HG03565 (cell line): Measurements from ENCODE around the gene RASA3.
"Not testable (repeated sequence)": the region's sequence is repeated elsewhere in the genome, so short reads cannot be mapped to it uniquely, and the experiment has no call there.

Experiments
- ATAC-seq: cut with Tn5 transposase; IDR thresholded peaks from one replicate; pipeline ENCODE4 v1.9.1; 2021; ENCODE audit warnings: mild to moderate bottlenecking, moderate library complexity; ENCODE audit not compliant: unreplicated experiment

The RASA3 gene

GRCh38 chr13:114103801-114104654 lies 28.4 kb downstream of the RASA3 start:
- no peak for ATAC-seq

DNA sequence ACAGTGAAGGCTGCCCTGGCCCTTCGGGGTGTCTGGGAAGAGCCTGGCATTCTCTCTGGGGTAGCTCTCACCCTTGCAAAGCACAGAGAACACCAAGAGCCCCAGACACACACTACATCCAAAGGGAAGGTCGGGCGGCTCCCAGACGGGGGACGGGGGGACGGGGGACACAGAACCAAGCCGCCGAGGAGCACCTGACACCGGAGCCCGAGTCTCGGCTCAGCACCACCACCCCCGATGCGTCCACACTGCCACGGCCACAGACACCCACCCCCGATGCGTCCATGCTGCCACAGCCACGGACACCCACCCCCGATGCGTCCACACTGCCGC lies 29.2 kb downstream of the RASA3 start:
- not testable (repeated sequence) for ATAC-seq

DNA sequence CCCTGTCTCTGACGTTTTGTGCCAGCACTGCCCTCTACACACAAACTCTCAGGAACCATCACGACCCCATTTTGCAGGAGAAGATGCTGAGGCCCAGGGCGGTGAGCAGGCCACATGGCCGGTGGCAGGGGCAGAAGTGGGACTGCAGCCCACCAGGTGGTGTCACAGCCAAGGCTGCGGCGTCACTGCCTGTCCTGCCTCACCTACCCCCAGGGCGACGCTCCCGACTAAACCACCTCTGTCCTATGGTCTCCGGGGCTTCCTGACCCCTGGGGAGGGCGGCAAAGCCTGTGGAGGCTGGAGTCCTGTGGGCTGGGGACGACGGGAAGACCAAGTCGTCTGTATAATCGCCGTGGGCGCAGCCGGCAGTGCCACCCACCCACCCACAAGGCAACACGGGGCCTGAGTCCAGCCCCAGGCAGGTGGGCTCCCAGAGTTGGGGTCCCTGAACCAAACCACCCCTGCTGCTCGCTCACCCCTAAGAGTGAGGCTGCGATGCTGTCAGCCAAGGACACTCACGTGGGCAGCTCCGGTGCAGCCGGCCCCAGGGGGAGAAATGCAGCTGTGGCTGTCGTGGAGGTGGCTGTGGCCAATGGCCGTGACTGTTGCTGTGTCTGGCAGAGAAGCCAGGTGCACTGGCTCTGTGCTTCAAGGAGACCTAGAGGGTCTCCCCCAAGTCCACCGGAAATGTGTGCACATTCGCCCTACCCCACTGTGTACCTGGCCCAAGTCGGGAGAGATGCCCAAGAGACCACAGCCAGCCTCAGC lies 29.7 kb downstream of the RASA3 start:
- no peak for ATAC-seq

- ATAC-seq, result no peak
Measured at GRCh38 chr13:114102131-114102520, 30.3 kb downstream of the RASA3 start.

- no peak for ATAC-seq
Measured at GRCh38 chr13:114101358-114102130, 30.9 kb downstream of the RASA3 start.

DNA sequence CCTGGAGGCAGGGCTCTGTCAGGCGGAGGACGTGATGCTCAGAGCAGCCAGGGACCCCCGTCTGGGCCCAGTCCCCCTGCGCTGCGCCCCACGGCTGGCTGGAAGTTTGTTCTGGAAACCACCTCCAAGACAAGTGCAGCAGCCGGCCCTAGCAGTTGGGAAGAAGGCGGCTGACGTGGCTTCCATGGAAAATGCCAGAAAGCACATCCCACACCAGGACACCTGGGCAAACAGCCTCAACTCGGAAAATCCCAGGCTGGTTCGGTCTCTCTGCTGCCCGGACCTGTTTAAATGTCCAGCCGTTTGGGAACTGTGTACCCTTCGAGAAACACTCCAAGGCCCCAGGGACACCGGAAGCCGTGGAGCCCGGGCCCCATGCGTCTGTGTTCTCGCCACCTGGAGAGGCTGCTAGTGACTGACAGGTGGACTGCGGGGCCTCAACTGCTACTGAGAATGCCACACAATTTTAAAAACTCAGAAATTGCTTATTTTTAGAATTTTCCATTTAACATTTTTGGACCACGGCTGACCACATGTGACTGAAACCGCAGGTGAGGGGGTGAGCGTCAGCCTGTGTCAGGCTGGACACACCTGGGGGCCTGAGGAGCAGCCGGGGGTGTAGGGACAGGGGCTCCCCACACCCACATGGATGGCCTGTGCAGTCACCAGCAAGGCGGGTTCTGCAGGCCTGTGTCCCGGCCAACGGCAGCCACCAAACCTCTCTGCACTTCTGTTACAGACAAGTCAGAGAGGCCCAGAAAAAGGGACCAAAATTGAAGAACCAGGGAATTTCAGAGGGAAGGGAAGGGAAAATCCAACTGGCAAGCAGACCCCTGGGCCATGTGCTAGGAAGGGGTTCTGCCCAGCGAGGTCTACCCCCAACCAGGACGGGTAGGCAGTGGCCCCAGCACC lies 31.7 kb downstream of the RASA3 start:
- ATAC-seq, result no peak

GRCh38 chr13:114099918-114100445 lies 32.4 kb downstream of the RASA3 start:
- ATAC-seq, result no peak

- ATAC-seq, result no peak
Measured at GRCh38 chr13:114099191-114099590, 33.2 kb downstream of the RASA3 start.

GRCh38 chr13:114098689-114099056 lies 33.8 kb downstream of the RASA3 start:
- ATAC-seq, result not testable (repeated sequence)

DNA sequence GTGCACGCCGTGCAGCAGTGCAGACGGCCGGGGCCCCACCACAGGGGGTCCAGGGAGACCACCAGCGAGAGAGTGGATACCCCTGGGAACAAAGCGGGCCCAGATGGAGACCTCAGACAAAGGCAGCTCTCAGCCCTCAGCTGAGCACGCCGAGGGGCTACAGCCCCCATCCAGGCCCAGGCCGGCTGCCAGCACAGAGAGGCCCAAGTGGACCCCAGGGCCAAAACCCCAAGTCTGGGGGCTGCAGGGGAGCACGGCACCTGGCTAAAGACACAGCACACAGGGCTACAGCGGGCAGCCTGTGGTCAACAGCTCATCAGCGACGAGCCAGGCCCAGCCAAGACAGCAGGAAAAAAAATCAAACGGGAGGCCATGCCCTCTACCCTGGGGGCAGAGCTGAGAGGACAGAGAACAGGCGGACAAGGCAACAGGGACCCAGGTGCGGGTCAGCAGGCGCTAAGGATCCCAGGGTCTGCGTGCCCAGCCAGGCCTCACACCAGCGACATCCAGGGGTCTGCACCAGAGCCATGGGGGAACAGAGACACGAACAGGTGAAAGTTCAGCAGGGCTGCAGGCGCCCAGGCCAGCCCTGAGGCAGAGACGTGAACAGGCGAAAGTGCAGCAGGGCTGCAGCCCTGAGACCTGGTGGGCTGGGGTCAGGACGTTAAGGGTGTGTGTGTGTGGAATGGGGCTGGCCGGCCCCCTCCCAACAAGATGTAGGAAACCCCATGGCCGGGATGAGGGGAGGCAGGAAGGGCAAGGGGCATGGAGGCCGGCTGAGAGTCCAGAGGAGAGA lies 34.3 kb downstream of the RASA3 start:
- no peak for ATAC-seq

- no peak for ATAC-seq
Measured at GRCh38 chr13:114097212-114097892, 35.1 kb downstream of the RASA3 start.

GRCh38 chr13:114096811-114097211 lies 35.6 kb downstream of the RASA3 start:
- no peak for ATAC-seq

DNA sequence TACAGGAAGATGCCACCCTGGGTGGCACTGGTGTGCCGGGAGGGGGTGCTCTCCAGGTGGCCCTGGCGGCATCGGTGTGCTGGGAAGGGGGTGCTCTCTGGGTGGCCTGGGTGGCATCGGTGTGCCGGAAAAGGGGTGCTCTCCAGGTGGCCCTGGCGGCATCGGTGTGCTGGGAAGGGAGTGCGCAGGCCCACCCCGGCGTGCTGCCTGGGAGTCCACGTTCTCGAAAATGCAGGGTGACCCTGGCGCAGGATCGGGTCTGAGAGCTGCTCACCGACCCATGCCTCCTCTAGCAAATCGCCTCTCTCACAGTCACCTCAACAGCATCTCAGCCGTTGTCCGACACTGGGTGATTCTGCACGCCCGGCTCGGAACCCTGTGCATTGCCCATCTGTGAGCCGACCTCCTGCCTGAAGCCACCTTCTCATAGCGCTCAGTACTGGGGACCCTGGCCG lies 36.4 kb downstream of the RASA3 start:
- no peak for ATAC-seq

DNA sequence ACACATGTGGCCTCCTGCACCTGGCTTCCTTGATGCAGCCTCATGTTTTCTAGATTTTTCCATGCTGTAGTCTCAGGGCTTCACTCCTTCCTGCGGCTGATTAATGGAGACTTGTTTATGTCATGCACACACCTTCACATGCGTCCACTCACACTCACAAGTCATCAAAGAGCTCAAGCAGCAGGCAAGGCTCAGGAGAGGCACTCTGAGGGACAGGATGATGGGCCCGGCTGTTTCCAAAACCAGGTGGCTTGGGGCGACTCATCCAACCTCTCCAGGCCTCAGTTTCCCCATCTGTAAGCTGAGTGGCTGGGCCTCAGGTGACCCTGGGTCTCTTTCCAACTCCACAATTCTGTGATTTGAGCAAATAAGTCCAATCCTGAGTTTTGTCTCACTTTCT lies 36.9 kb downstream of the RASA3 start:
- no peak for ATAC-seq

GRCh38 chr13:114093118-114093517 lies 39.3 kb downstream of the RASA3 start:
- ATAC-seq, result no peak

DNA sequence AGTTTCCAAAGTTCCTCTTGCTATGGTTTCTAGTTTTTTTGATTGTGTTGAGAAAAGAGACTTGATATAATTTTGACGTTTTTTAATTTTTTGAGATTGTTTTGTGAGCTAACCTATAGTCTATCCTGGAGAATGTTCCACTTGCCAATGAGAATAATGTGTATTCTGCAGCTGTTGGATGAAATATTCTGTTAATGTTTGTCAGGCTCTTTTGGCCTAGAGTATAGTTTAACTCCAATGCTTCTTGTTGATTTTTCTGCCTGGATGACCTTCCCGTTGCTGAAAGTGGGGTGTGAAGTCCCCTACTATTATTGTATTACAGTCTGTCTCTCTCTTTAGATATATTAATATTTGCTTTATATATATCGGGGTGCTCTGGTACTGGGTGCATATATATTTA lies 40.0 kb downstream of the RASA3 start:
- no peak for ATAC-seq

GRCh38 chr13:114090476-114090875 lies 41.9 kb downstream of the RASA3 start:
- no peak for ATAC-seq

GRCh38 chr13:114089751-114090400 lies 42.5 kb downstream of the RASA3 start:
- no peak for ATAC-seq
